Measurements from ENCODE around the gene FRY.
A peak's percentile ranks its signal among the peaks of the same experiment; 100 is the strongest.

FRY gene

DNA sequence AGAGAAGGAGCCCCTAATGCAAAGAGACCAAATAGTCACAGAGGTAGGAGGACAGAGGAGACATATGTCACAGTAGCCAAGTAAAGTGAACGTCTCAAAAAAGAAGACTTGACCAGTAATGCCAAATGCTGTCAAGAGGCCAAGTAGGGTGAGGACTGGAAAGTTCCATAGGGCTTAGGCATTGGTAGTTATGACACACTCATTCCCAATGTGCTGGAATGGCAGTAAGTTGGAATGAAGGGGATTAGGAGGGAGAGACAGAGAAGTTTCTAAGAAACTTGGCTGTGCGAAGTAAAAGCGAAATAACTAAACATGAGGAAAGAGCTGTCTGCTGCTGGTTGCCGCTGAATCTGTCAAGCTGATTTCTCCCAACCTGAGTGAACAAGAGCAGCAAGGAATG is 14.9 kb upstream of the FRY start:
- DNase-seq (ENCODE audit: low spot score), result peak; percentile 19

DNA sequence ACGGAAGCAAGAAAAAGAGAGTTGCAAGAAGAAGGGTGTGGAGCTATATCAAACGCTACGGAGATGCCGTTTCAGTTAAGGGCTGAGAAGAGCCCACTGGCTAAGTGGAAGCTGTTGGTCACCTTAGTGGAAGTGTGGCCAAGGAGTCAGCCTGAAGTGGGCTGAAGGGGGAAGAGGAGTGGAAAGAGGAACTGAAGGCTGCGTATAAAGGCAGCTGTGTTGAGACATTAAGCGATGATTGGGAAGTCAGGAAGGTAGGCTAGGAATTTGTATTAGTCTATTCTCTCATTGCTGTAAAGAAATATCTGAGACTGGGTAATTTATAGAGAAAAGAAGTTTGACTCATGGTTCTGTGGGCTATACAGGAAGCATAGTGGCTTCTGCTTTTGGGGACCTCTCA is 14.1 kb upstream of the FRY start:
- DNase-seq (ENCODE audit: low spot score), result no peak

- DNase-seq (ENCODE audit: low spot score), result peak; percentile 71
These were observed 11.9 kb upstream of the FRY start for GRCh38 chr13:32019612-32020233.

GRCh38 chr13:32021785-32022184 is 9.8 kb upstream of the FRY start:
- DNase-seq (ENCODE audit: low spot score), result peak; percentile 24

DNA sequence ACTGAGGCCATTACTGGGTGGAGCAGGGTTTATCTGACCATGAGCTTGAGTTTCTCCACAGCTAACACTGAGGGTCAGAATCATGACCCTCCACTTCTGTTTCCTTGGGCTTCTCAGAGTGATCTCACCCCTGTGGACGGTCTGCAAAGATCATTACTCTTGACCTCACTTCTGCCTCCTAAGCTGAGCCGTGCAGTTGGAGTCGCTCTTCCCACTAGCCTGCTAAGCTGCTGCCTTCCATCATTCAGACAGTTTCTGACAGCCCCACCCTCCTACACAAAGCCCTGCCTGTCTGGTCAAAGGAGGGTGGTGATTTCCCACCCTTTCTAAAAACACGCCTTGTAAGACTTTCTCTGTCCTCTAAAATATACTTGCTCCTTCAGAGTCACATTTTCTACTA is 9.3 kb upstream of the FRY start:
- no peak for DNase-seq (ENCODE audit: low spot score)

- DNase-seq (ENCODE audit: low spot score), result no peak
These were observed 8.5 kb upstream of the FRY start for GRCh38 chr13:32023096-32023495.

GRCh38 chr13:32023698-32024097 is 7.9 kb upstream of the FRY start:
- no peak for DNase-seq (ENCODE audit: low spot score)

GRCh38 chr13:32024750-32025149 is 6.8 kb upstream of the FRY start:
- no peak for DNase-seq (ENCODE audit: low spot score)

- no peak for DNase-seq (ENCODE audit: low spot score)
These were observed 5.8 kb upstream of the FRY start for GRCh38 chr13:32025730-32026129.

DNA sequence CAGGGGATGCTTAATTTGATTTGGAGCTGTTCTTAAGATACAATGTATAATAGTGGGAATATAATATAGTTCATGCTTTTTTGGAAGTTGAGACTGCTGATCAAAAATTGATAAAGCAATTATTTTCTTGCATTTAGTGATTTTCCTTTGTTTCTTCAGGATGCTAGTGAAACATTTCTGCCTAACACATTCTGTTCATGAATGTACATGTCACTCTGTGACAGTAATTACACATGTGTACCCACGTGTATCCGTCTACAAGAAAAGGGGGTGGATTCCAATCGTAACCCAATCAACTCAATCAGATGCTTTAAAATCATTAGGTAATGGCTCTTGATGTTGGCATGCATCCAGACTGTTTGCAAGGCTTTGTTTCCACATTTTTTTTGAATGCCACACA is 5.0 kb upstream of the FRY start:
- DNase-seq (ENCODE audit: low spot score), result no peak

- no peak for DNase-seq (ENCODE audit: low spot score)
These were observed 2.9 kb upstream of the FRY start for GRCh38 chr13:32028711-32029110.

- DNase-seq (ENCODE audit: low spot score), result no peak
These were observed 1.9 kb upstream of the FRY start for GRCh38 chr13:32029684-32030083.

- no peak for DNase-seq (ENCODE audit: low spot score)
These were observed 319 bp downstream of the FRY start for GRCh38 chr13:32031815-32032370.

- no peak for DNase-seq (ENCODE audit: low spot score)
These were observed 1.2 kb downstream of the FRY start for GRCh38 chr13:32032759-32033158.

DNA sequence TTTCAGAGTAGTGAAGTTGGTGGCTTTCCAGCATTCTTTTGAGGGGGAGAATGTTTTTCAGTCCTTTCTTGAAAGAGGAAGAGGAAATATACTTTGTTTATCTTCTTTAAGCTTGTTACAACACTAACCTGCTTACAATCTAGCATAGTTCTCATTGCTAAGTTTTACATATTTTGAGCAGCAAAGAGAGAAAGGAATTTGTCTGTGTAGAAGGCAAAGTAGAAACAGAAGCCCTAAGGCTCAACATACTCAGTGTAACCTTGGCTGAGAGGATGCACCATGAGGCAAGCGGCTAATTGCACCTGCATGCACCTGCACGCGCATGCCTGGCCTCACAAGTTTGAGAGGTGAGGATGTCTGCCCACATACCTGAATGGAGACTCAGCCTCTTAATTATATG is 2.2 kb downstream of the FRY start:
- no peak for DNase-seq (ENCODE audit: low spot score)

DNA sequence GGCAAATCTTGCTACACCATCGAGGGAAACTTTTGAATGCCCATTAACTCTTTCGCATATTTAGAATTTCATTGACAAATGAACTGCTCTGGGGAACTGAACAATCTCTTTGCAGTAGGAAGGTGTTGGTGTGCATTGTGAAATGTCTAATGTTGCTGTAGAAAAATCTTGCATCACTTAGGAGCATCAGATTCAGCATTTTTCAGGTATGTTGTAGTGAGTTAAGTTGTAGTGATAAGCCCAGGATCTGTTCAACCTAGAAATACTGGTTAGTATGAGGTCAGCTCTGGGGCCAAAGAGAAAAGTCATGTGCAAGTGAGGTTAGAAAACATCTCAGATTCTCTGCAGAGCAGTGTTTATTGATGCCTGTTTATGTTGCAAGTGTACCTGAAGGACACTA is 4.1 kb downstream of the FRY start:
- DNase-seq (ENCODE audit: low spot score), result no peak

GRCh38 chr13:32036126-32036695 is 4.6 kb downstream of the FRY start:
- no peak for DNase-seq (ENCODE audit: low spot score)

DNA sequence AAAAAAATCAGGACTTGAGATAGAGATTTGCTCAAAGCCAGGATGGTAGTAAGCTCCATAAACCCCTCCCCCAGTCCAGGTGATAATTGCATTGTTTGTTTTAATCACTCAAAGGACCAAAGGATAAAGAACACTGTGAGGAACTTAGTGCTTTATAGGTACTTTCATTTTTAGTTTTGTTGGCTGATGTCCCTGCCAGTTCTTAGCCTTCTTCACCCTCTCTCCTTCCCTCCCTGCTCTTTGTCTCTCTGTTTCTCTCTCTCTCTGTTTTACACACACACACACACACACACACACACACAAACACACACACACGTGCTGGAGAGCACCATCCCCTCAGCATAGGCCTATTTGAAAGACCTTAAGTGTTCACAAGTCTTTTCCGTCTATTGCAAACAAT is 5.2 kb downstream of the FRY start:
- no peak for DNase-seq (ENCODE audit: low spot score)

DNA sequence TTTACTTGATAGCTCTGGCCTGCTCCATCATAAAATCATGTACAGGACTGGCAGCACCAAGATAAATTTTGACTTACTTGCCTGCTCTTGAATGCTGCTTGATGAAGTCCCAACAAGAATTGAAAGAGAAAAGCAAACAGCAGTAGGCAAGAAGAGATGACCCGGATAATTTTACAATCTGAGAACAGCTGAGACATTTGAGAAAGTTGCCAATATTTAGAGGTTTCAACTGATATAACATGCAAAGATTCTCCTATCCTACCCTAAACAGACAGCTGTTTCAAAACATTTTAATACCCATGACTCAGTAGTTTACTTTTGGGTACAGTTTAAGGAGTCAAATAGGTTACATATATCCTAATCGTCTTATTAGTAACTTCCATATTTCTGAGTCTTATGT is 5.9 kb downstream of the FRY start:
- no peak for DNase-seq (ENCODE audit: low spot score)

- no peak for DNase-seq (ENCODE audit: low spot score)
These were observed 6.8 kb downstream of the FRY start for GRCh38 chr13:32038343-32038742.

DNA sequence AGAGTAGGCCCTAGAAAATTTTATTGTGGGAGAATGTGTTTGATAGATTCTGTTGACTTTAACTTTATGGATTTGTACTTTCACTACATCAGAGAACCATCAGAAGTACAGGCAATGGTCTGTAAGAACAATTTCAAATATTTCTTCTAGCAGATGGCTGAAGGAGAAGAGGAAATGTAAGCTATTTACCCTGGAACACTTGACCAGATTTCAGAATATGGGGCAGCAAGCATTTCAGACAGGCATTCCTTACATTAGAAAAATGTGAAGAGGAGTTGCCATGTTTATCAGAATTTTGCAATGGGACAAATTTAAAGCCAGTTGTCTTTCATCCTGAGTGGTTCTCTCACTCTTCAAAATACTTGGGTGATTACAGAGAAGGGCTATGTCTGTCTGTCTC is 7.5 kb downstream of the FRY start:
- no peak for DNase-seq (ENCODE audit: low spot score)

- DNase-seq (ENCODE audit: low spot score), result no peak
These were observed 8.0 kb downstream of the FRY start for GRCh38 chr13:32039528-32039927.

DNA sequence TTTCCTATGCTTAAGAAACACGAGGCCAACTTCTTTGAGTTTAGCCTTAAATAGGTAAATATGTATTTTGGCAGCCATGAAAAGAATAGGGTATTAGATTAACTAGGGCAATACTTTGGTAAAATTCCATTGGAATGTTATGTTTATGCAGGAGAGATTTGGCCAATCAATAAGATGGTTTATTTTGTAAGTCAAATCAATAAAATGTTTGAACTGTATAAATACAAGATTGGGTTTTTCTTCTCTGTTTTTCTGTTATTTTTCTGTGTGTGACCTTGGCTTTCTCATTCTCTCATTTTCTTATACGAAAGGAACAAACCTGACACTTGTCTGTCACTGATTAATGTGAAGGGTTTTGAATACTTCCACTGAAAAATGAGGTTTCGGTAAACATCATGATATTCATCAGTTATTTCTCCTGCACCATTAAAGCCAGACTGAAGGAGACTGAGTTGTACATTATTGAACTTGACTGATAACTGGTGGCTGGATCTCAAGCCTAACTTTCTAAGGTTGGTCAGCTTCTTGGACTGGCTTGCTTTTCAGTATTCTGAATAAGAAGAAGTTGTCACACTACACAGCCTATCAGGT is 8.6 kb downstream of the FRY start:
- no peak for DNase-seq (ENCODE audit: low spot score)

GRCh38 chr13:32040689-32041088 is 9.1 kb downstream of the FRY start:
- DNase-seq (ENCODE audit: low spot score), result no peak
